CD4-positive, alpha-beta T cell (primary cell): ENCODE data around the gene TMEM150A. TPM values are rescaled to one million over a fixed set of nuclear protein-coding genes. Genes with fewer than 3 reads are reported as not detected.

Source experiments
- ATAC-seq: fragments of 200-7000 bp; cut with Tn5 transposase; one replicate; pipeline ENCODE4 v1.10.0; 2022; ENCODE audit warnings: mild to moderate bottlenecking; ENCODE audit not compliant: poor library complexity
- CTCF ChIA-PET: fragments of 350-600 bp; sonication (Branson Sonifier 250); formaldehyde crosslinking; loops from one replicate; lab custom pipeline; 2021; ENCODE audit warnings: antibody characterized with exemption, inconsistent platforms; lab: Charles Lee
- POLR2A ChIA-PET: fragments of 350-600 bp; sonication (Branson Sonifier 250); formaldehyde crosslinking; loops from one replicate; lab custom pipeline; 2021; ENCODE audit warnings: antibody characterized with exemption, inconsistent platforms; lab: Charles Lee
- DNase-seq, 14 experiments: peaks; one replicate each; pipeline ENCODE4 v3.0.0-alpha.2; 2013 to 2020; ENCODE audit warnings: mixed read lengths in 2 of 14
- H3K27ac ChIP-seq, 2 donors: one replicate each; pipeline versions ENCODE4 v1.5.1 to v1.7.0; 2013; ENCODE audit warnings: low read length in 2 of 2, low read depth in 1 of 2, mild to moderate bottlenecking in 1 of 2
- H3K27me3 ChIP-seq, 2 experiments: 1 replicate in 1 of 2; 2 replicates in 1 of 2; pipeline versions ENCODE4 v1.6.1 to v1.7.0; 2013; ENCODE audit warnings: low read length in 2 of 2, control low read depth in 1 of 2, mild to moderate bottlenecking in 1 of 2, moderate library complexity in 1 of 2; ENCODE audit not compliant: insufficient read depth in 2 of 2, control insufficient read depth in 1 of 2
- H3K36me3 ChIP-seq: one replicate; pipeline ENCODE4 v1.6.1; 2013; ENCODE audit warnings: low read length, control low read depth; ENCODE audit not compliant: insufficient read depth
- H3K4me1 ChIP-seq: one replicate; pipeline ENCODE4 v1.6.1; 2013; ENCODE audit warnings: low read length, control low read depth; ENCODE audit not compliant: insufficient read depth
- H3K4me3 ChIP-seq: one replicate; pipeline ENCODE4 v1.5.1; 2013; ENCODE audit warnings: mild to moderate bottlenecking, low read length, moderate library complexity
- H3K9me3 ChIP-seq, 2 experiments: 1 replicate in 1 of 2; 2 replicates in 1 of 2; pipeline versions ENCODE4 v1.6.1 to v1.7.0; 2013; ENCODE audit warnings: low read length in 2 of 2, mild to moderate bottlenecking in 2 of 2, control low read depth in 1 of 2, moderate library complexity in 1 of 2; ENCODE audit not compliant: control insufficient read depth in 1 of 2, insufficient read depth in 1 of 2
- H3K27ac Mint-ChIP-seq: one replicate; pipeline ENCODE4 v1.8.0; 2020; ENCODE audit warnings: mixed read lengths
- H3K27me3 Mint-ChIP-seq: one replicate; pipeline ENCODE4 v1.8.0; 2021; ENCODE audit warnings: mixed read lengths
- H3K36me3 Mint-ChIP-seq: one replicate; pipeline ENCODE4 v1.8.0; 2021; ENCODE audit warnings: low read depth, mixed read lengths
- H3K4me1 Mint-ChIP-seq: one replicate; pipeline ENCODE4 v1.8.0; 2021; ENCODE audit warnings: low read depth, mixed read lengths
- H3K4me3 Mint-ChIP-seq: one replicate; pipeline ENCODE4 v1.8.0; 2020; ENCODE audit warnings: mild to moderate bottlenecking, mixed read lengths
- H3K9me3 Mint-ChIP-seq: one replicate; pipeline ENCODE4 v1.8.0; 2020; ENCODE audit warnings: mixed read lengths
- intact Hi-C, 2 experiments: fragments of 100-400 bp; cut with DNase I in 1 of 2; cut with micrococcal nuclease in 1 of 2; formaldehyde crosslinking; loops; one replicate each; pipeline versions ENCODE4 v1.15.1 to v1.9.0; 2023 to 2025; cut with DNase I, micrococcal nuclease
- total RNA-seq, 174 experiments: library from RNA in 2 of 174; stranded (reverse) in 2 of 174; gene quantifications; one replicate each; pipeline ENCODE4 v1.2.3 and lab custom pipeline; 2021 to 2026
- TF ChIP-seq, protein P1 (sequence below): fragments of 200-600 bp; IDR thresholded peaks from one replicate; pipeline ENCODE4 v1.8.0; 2022; ENCODE audit warnings: antibody characterized with exemption, mild to moderate bottlenecking

The TMEM150A gene
- total RNA-seq, 2 experiments from 2014 or later, result 6.6 to 7.0 TPM

DNA sequence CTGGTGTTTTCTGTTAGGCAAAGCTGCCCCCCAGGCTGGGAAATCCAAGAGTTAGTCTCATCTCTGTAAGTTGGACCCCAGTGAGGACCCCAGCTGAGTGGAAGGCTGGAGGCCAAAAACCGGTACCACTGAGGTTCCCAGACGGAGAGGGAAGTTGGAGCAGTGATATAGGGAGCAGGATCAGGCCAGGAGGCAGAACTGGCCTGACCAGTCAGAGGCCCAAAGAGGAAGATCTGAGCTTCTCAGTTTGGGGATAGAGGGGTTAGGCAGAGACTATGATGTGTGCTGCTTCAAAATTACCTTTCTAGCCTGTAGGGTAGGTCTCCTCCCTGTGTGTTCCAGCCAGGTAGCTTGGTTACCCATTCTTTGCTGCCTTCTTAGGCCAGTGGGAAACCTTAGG, 11.5 kb downstream of the TMEM150A start:
- H3K4me1 Mint-ChIP-seq, result peaks cover 41% of the 10 kb centered on the region

DNA sequence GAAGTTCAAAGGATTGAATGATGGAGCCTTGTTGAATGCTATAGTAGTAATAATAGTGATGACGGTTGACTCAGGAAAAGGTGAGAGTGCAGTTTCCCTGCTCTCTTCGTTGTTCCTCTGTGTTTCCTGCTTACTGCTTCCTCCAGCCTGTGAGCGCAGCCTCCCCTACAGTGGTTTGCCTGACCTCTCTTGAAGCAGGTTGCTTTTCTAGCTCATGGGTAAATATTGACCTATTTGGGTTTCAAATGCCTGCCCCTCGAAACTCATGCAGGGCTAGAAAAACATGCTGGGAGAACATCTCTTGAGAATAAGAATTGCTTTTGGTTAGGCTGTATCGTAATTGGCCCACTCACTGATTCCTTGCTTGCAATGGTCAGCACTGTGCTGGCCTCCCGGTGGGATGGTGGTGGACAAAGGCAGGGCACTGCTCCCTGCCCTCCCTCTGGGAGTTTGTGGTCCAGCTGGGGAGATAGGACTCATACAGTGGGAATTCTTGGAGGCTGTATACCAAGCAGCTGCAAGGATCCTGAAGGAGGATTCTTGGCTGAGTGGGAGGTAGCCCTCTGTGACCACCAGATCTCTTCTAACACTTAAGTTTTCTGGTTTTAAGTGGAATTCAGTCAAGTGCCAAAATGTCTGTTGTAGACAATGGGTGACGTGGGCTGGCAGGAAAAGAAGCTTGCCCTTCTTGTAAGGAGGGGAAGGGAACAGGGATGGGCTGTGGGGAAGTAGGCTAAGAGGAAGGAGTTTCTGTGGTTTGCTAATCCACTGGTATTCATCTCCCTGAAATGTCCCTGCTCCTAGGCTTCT, 12.3 kb downstream of the TMEM150A start:
- no peak overlapping the region for H3K4me3 Mint-ChIP-seq

More for the DNA sequence above, 11.5 kb downstream of the TMEM150A start:
- no peaks in the 10 kb centered on the region for H3K9me3 Mint-ChIP-seq
- intact Hi-C loops, result loop anchor here in 1 of 2 experiments (10.0 kb wide), 1 partner anchor 514 kb away; the partner anchor contains the start of genes POLR1A and PTCD3
- peaks cover 10% of the 10 kb centered on the region for H3K36me3 Mint-ChIP-seq
- ChIA-PET CTCF (no interaction called here), POLR2A (interaction anchor here (1.7 kb wide), 1 partner anchor 30 kb away, joined by 4 read pairs; the partner anchor contains the start of gene GGCX)
- Histone ChIP-seq H3K27ac (no peak overlapping the region), H3K4me1 (peaks cover 38% of the 10 kb centered on the region), H3K36me3 (no peaks in the 10 kb centered on the region), H3K9me3 (no peaks in the 10 kb centered on the region), H3K27me3 (no peaks in the 10 kb centered on the region), H3K4me3 (no peak overlapping the region)
- TF ChIP-seq, protein P1, sequence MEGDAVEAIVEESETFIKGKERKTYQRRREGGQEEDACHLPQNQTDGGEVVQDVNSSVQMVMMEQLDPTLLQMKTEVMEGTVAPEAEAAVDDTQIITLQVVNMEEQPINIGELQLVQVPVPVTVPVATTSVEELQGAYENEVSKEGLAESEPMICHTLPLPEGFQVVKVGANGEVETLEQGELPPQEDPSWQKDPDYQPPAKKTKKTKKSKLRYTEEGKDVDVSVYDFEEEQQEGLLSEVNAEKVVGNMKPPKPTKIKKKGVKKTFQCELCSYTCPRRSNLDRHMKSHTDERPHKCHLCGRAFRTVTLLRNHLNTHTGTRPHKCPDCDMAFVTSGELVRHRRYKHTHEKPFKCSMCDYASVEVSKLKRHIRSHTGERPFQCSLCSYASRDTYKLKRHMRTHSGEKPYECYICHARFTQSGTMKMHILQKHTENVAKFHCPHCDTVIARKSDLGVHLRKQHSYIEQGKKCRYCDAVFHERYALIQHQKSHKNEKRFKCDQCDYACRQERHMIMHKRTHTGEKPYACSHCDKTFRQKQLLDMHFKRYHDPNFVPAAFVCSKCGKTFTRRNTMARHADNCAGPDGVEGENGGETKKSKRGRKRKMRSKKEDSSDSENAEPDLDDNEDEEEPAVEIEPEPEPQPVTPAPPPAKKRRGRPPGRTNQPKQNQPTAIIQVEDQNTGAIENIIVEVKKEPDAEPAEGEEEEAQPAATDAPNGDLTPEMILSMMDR, result no peak
- no peak overlapping the region for H3K27ac Mint-ChIP-seq
- no peaks in the 10 kb centered on the region for H3K27me3 Mint-ChIP-seq
- no peak overlapping the region for H3K4me3 Mint-ChIP-seq
- DNase-seq, result no peak
- no peak for ATAC-seq

DNA sequence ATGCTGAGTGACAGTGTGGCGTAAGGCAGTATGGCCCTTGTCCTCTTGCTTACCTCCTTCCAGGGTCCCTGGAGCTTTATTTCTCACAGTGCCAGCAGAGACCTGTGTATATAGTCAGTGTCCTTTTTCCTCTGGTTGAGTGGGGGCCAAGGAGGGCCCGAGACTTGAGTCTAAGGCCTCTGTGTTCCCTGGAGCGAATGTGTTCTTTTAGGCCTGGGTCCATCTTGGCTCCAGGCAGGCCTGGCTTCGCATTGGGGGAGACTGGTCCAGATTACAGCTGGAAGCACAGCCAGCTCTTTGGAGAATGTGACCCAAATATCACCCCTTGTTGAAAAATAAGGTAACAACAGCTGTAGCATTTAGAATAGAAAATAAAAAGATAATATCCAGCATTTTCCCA, 13.3 kb downstream of the TMEM150A start:
- peaks cover 37% of the 10 kb centered on the region for H3K4me1 Mint-ChIP-seq
- intact Hi-C loops, result no loop called here
- no peaks in the 10 kb centered on the region for H3K9me3 ChIP-seq
- no peaks in the 10 kb centered on the region for H3K27me3 Mint-ChIP-seq
- DNase-seq, result no peak
- TF ChIP-seq, protein P1, result no peak
- H3K36me3 ChIP-seq, result no peaks in the 10 kb centered on the region
- no peaks in the 10 kb centered on the region for H3K9me3 Mint-ChIP-seq
- H3K27me3 ChIP-seq, result no peaks in the 10 kb centered on the region
- H3K27ac ChIP-seq, result no peak overlapping the region
- CTCF ChIA-PET, result interaction anchor here (1.4 kb wide), 1 partner anchor 24 kb away, joined by 3 read pairs; no protein-coding TSS in a partner anchor
- POLR2A ChIA-PET, result no interaction called here
- H3K4me1 ChIP-seq, result peaks cover 40% of the 10 kb centered on the region
- no peak for ATAC-seq
- H3K27ac Mint-ChIP-seq, result no peak overlapping the region
- no peak overlapping the region for H3K4me3 Mint-ChIP-seq
- no peaks in the 10 kb centered on the region for H3K36me3 Mint-ChIP-seq
- H3K4me3 ChIP-seq, result no peak overlapping the region

More for the DNA sequence above, 12.3 kb downstream of the TMEM150A start:
- Mint-ChIP-seq H3K27me3 (no peaks in the 10 kb centered on the region), H3K9me3 (no peaks in the 10 kb centered on the region), H3K36me3 (peaks cover 2% of the 10 kb centered on the region), H3K27ac (no peak overlapping the region), H3K4me1 (peaks cover 41% of the 10 kb centered on the region)
- intact Hi-C loops, result loop anchor here in 1 of 2 experiments (10.0 kb wide), 1 partner anchor 515 kb away; the partner anchor contains the start of genes POLR1A and PTCD3
- no peak overlapping the region for H3K27ac ChIP-seq
- no peaks in the 10 kb centered on the region for H3K36me3 ChIP-seq
- ChIA-PET CTCF (no interaction called here), POLR2A (interaction anchor here (0.7 to 1.7 kb wide), 2 partner anchors 11 to 29 kb away, joined by 3 to 4 read pairs; partner anchors contain the start of gene GGCX)
- H3K27me3 ChIP-seq, result no peaks in the 10 kb centered on the region
- H3K4me3 ChIP-seq, result no peak overlapping the region
- ATAC-seq (no peak), DNase-seq (no peak)
- peaks cover 42% of the 10 kb centered on the region for H3K4me1 ChIP-seq
- no peaks in the 10 kb centered on the region for H3K9me3 ChIP-seq
- TF ChIP-seq, protein P1, result no peak
